HG03039 (cell line): ENCODE results near the gene LMOD1.
"Not testable (repeated sequence)": the region's sequence is repeated elsewhere in the genome, so short reads cannot be mapped to it uniquely, and the experiment has no call there.

Experiments
- ATAC-seq: cut with Tn5 transposase; IDR thresholded peaks from one replicate; pipeline ENCODE4 v1.9.1; 2021; ENCODE audit warnings: mild to moderate bottlenecking, moderate library complexity; ENCODE audit not compliant: unreplicated experiment

The LMOD1 gene

GRCh38 chr1:201877877-201878401 lies 68.4 kb downstream of the LMOD1 start:
- ATAC-seq = no peak

- ATAC-seq = no peak
Observed at GRCh38 chr1:201876148-201876818, 70.1 kb downstream of the LMOD1 start.

DNA sequence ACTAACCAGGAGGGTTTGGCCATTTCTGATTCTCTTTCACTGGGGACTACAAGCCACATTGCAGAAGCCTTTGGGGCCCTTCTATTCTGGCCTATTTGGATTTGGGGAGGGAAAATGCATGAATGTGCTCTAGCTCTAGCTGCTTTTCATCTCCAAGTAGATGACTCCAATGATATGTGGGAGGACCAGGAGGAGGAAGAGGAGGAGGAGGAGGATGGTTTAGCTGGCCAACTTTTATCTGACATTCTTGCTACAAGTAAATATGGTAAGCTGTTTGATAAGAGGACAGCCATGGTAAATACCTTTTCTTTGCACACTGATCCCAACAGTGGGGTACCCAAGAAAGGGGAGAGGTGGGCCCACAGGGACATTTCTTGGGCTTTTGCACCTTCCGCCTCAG lies 71.7 kb downstream of the LMOD1 start:
- ATAC-seq = no peak

DNA sequence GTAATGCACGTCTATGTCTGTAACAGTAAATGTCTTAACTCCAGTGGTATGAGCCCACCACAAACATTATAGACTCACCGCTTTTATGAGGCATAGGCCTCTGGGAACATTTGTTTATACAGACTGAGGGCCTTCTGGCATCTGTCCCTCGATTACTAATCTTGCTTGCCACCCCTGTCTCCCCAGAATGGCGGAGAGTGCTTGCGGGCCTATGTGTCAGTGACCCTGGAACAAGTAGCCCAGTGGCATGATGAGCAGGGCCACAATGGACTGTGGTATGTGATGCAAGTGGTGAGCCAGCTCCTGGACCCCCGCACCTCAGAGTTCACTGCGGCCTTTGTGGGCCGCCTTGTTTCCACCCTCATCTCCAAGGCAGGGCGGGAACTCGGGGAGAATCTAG lies 76.0 kb downstream of the LMOD1 start:
- ATAC-seq = no peak

- no peak for ATAC-seq
Observed at GRCh38 chr1:201861448-201861847, 84.9 kb downstream of the LMOD1 start.

GRCh38 chr1:201859424-201859823 lies 86.9 kb downstream of the LMOD1 start:
- no peak for ATAC-seq

DNA sequence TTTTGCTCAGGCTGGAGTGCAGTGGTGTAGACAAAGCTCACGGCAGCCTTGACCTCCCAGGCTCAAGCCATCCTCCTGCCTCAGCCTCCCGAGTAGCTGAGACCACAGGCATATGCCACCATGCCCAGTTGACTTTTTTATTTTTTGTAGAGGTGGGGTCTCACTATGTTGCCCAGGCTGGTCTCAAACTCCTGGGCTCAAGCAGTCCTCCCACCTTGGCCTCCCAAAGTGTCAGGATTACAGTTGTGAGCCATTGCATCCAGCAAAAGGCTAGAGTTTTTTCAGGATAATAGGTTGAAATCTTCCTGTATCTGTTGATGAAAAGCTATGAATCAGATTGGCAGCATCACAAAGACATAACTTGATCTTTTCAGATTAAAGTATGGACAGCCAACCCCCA lies 89.6 kb downstream of the LMOD1 start:
- not testable (repeated sequence) for ATAC-seq

GRCh38 chr1:201851949-201852348 lies 94.4 kb downstream of the LMOD1 start:
- no peak for ATAC-seq

DNA sequence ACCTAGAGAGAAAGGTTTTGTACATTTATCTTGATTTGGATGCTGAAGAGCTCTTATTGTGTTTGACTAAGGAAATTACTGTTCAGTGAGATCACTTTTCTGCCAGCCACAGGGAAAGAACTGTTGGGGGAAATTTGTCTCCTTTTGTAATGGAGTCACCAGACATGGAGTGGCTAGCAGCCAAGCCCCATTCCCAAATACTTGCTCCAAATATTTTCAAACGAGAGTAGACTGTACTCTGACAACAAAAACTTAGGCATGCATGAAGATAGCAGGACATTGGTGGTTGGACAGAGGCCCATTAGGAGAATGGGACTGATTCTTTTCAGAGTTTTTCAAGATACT lies 96.3 kb downstream of the LMOD1 start:
- ATAC-seq = no peak

GRCh38 chr1:201849372-201850052 lies 96.8 kb downstream of the LMOD1 start:
- ATAC-seq = no peak

- ATAC-seq = no peak
Observed at GRCh38 chr1:201848230-201848629, 98.1 kb downstream of the LMOD1 start.

GRCh38 chr1:201847150-201847549 lies 99.2 kb downstream of the LMOD1 start:
- no peak for ATAC-seq
